H1 (cell line): ENCODE measurements around the gene THG1L.
"Not testable (repeated sequence)": the region's sequence is repeated elsewhere in the genome, so short reads cannot be mapped to it uniquely, and the experiment has no call there.

ENCODE experiments used
- ATF2 ChIP-seq: IDR thresholded peaks from 2 replicates; pipeline ENCODE4 v1.6.1; 2012; ENCODE audit warnings: low read length, inconsistent platforms
- CTCF ChIP-seq, 3 experiments: IDR thresholded peaks; 1 replicate in 2 of 3; 2 replicates in 1 of 3; pipeline versions ENCODE4 v1.5.1 to v1.6.1; 2011; ENCODE audit warnings: low read length in 3 of 3, mild to moderate bottlenecking in 3 of 3, inconsistent platforms in 2 of 3, low read depth in 1 of 3, moderate library complexity in 1 of 3; ENCODE audit not compliant: insufficient read depth in 1 of 3; ENCODE audit errors: control extremely low read depth in 1 of 3
- EZH2 ChIP-seq: fragments of 200-600 bp; sonication (generic); IDR thresholded peaks from 2 replicates; pipeline ENCODE4 v1.7.1; 2012; ENCODE audit warnings: low read depth, mild to moderate bottlenecking, moderate library complexity, low read length, inconsistent platforms; ENCODE audit not compliant: severe bottlenecking
- KDM1A ChIP-seq: fragments of 200-600, 300-600 bp; sonication (generic); IDR thresholded peaks from 2 replicates; pipeline ENCODE4 v1.7.1; 2016; ENCODE audit warnings: mild to moderate bottlenecking, low read length, borderline replicate concordance
- RFX5 ChIP-seq: IDR thresholded peaks from 2 replicates; pipeline ENCODE4 v1.6.1; 2011; ENCODE audit warnings: low read depth, low read length, improper control_type of control experiment, borderline replicate concordance
- SP4 ChIP-seq: IDR thresholded peaks from 2 replicates; pipeline ENCODE4 v1.6.1; 2012; ENCODE audit warnings: low read length, inconsistent platforms
- YY1 ChIP-seq: IDR thresholded peaks from 2 replicates; pipeline ENCODE4 v1.6.1; 2011; ENCODE audit warnings: low read depth, mild to moderate bottlenecking, low read length
- TF ChIP-seq, protein P1 (sequence below): IDR thresholded peaks from 2 replicates; pipeline ENCODE4 v1.6.1; 2012; ENCODE audit warnings: inconsistent platforms

GRCh38 chr5:157698674-157699073 lies 32.5 kb upstream of the THG1L start:
- TF ChIP-seq CTCF (IDR thresholded peaks at IDR 0.05; ENCODE audit: control extremely low read depth in 1 of 3, insufficient read depth in 1 of 3, low read depth in 1 of 3, low read length in 3 of 3); YY1; KDM1A; EZH2; ATF2; RFX5; SP4: not testable (repeated sequence)
- TF ChIP-seq, protein P1, sequence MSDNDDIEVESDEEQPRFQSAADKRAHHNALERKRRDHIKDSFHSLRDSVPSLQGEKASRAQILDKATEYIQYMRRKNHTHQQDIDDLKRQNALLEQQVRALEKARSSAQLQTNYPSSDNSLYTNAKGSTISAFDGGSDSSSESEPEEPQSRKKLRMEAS, result not testable (repeated sequence)
